ENCODE measurements around the gene ELOA.
A peak's percentile ranks its signal among the peaks of the same experiment; 100 is the strongest.
"Not testable (repeated sequence)": the region's sequence is repeated elsewhere in the genome, so short reads cannot be mapped to it uniquely, and the experiment has no call there.

Gene ELOA

GRCh38 chr1:23801338-23801748 is 58.1 kb downstream of the ELOA start:
- DNase-seq = no peak

GRCh38 chr1:23801876-23802275 is 58.6 kb downstream of the ELOA start:
- no peak for DNase-seq

GRCh38 chr1:23802809-23803342 is 59.6 kb downstream of the ELOA start:
- not testable (repeated sequence) for DNase-seq

DNA sequence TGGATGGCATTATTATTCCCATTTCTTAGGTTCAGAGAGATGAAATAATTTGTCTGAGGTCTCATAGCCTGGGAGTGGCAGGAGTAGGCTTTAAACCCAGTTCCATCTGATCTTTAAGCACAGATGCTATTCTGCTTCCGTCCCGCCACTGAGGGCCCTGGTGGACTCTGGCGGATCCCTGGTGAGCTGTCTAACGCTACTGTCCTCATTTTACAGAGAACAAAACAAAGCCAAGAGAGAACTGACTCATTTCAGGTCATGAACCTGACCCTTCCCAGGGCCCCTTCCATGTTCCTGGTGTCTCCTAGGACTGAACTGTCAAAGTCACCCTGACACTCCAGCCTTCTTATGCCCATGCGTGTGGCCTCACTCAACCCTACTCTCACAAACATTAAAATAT is 60.4 kb downstream of the ELOA start:
- DNase-seq = no peak

GRCh38 chr1:23804183-23804835 is 61.0 kb downstream of the ELOA start:
- no peak for DNase-seq

GRCh38 chr1:23805025-23805424 is 61.8 kb downstream of the ELOA start:
- DNase-seq = no peak

GRCh38 chr1:23806280-23806679 is 63.0 kb downstream of the ELOA start:
- no peak for DNase-seq

DNA sequence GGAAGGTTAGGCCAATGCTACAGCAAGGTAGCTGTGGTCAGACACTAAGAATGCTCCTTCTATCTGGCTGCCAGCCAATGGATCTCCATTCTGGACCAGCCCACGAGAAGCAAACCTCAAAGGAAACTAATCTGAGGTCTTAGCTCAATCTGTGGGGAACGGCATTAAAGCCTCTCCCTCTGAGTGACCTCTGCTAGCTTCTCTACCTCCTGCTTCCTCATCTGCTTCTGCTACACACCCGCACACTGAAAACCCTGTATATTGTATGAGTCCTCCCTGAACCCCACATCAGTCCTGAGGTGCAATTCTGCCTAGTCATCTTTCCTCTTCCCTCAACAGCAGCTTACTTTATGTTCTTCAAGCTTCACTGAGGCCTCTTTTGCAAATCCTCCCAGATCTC is 64.2 kb downstream of the ELOA start:
- no peak for DNase-seq

DNA sequence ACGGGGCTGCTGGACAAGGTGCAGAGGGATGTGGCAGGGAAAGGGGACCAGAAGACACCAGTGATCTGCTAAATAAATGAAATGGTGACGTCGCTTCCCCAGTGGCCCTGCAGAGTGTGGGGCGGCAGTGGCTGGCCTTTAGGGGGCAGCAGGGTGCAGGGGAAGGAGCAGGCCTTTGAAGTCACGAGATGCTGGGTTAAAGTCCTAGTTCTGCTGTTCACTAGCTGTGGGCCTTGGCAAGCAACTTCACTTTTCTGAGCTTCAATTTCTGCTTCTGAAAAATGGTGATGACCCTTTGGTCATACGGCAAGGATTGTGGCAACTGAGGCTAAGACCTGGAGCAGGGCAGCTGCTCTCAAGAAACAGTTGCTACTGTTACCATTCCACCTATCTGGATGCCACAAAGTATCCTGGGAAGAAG is 66.5 kb downstream of the ELOA start:
- peak; percentile 45 for DNase-seq

- DNase-seq = no peak
Observed at GRCh38 chr1:23810818-23811540, 67.7 kb downstream of the ELOA start.

Data from fibroblast of skin of abdomen (primary cell).